Heart left ventricle (tissue), 13 donors: Measurements from ENCODE around the gene DMBT1.

Experiments used
- POLR2A ChIP-seq, 2 donors: fragments of 450-650 bp; IDR thresholded peaks; one replicate each; pipeline ENCODE4 v1.6.1; 2017; ENCODE audit warnings: antibody characterized with exemption in 2 of 2, mild to moderate bottlenecking in 2 of 2, moderate library complexity in 2 of 2
- TF ChIP-seq, protein P1 (sequence below), 12 donors: fragments of 200-600 bp; sonication (generic) in 4 of 12; IDR thresholded peaks; one replicate each; pipeline versions ENCODE4 v1.5.0 to v1.8.0; 2018 to 2022; ENCODE audit warnings: antibody characterized with exemption in 12 of 12, mild to moderate bottlenecking in 5 of 12
- donor health status: ischemic (EF 13 %, LVEDD 7.1; RV severe dilation, severe dysfunction).
- donor health status: DM: no; HTN: yes; CAD: no.
- donor health status: DM: no; HTN: no; CAD: no.
- donor health status: ischemic (EF 25% LVEDD 6.9; RV normal size, moderate dysfunction).
- donor health status: ischemic (EF 25% LVEDD 5.7; RV mildly dilated, moderate dysfunction).
- donor health status: ischemic (EF 35%, LVEDD 5.7; RV mildly dilated, moderate dysfunction).
- donor health status: nonischemic (EF 11% LVEDD 7.7; RV severe dilation, severe dysfunction).
- donor health status: DM: yes; HTN: yes; CAD: no.
- donor health status: PGD.
- donor health status: ischemic (EF 29% LVEDD 5.4; RV normal size, mild dysfunction).
- donor health status: nonischemic (EF 23%, LVEDD 6.1; RV moderate dilation, normal function).

- TF ChIP-seq, protein P1, sequence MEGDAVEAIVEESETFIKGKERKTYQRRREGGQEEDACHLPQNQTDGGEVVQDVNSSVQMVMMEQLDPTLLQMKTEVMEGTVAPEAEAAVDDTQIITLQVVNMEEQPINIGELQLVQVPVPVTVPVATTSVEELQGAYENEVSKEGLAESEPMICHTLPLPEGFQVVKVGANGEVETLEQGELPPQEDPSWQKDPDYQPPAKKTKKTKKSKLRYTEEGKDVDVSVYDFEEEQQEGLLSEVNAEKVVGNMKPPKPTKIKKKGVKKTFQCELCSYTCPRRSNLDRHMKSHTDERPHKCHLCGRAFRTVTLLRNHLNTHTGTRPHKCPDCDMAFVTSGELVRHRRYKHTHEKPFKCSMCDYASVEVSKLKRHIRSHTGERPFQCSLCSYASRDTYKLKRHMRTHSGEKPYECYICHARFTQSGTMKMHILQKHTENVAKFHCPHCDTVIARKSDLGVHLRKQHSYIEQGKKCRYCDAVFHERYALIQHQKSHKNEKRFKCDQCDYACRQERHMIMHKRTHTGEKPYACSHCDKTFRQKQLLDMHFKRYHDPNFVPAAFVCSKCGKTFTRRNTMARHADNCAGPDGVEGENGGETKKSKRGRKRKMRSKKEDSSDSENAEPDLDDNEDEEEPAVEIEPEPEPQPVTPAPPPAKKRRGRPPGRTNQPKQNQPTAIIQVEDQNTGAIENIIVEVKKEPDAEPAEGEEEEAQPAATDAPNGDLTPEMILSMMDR (IDR thresholded peaks at IDR 0.05): no peak
- no peak for TF ChIP-seq POLR2A (IDR thresholded peaks at IDR 0.05)
These were observed 15.7 kb downstream of the DMBT1 start for GRCh38 chr10:122576291-122576690.
